HG03354 (cell line): ENCODE measurements around the gene ACSM3.
"Not testable (repeated sequence)": the region's sequence is repeated elsewhere in the genome, so short reads cannot be mapped to it uniquely, and the experiment has no call there.

Experiments used
- ATAC-seq: cut with Tn5 transposase; IDR thresholded peaks from one replicate; pipeline ENCODE4 v1.9.1; 2021; ENCODE audit warnings: mild to moderate bottlenecking; ENCODE audit not compliant: unreplicated experiment, poor library complexity, severe bottlenecking

The ACSM3 gene, protein sequence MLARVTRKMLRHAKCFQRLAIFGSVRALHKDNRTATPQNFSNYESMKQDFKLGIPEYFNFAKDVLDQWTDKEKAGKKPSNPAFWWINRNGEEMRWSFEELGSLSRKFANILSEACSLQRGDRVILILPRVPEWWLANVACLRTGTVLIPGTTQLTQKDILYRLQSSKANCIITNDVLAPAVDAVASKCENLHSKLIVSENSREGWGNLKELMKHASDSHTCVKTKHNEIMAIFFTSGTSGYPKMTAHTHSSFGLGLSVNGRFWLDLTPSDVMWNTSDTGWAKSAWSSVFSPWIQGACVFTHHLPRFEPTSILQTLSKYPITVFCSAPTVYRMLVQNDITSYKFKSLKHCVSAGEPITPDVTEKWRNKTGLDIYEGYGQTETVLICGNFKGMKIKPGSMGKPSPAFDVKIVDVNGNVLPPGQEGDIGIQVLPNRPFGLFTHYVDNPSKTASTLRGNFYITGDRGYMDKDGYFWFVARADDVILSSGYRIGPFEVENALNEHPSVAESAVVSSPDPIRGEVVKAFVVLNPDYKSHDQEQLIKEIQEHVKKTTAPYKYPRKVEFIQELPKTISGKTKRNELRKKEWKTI

DNA sequence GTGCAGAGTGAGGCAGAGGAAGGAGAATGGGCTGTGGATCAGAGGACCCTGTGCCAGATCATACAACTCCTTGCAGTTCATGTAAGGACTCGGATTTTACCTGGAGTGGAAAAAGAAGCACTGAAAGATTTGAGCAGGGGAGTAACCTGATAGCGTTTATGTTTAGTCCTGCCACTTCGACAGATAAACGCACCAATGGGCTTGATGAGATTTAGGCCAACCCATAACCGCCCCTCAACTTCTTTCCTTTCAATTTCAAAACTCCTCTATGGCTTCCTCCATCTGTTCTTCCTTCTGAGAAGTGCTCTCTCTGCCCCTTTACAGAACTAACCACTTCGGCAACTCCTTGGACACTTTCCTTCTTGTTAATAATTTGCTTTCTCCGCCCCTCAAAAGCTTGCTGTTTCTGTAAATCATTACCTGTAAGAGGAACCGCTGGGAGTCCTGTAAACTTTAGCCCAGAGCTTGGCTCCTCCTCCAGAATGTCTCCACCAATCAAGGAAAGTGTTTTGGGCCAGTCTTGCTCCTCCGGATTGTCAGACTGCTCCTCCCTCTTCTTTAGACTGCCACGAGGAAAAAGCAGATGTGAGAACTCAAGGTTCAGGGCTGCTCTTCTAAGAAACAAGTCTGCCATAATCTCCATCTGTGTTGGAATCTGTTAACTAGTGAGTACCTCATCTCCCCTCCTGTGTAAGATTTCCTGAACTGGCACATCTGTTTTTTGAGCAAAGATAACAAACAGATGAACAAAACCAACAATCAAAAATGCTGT is at the start of gene ACSM3:
TSS of gene ACSM3 (plus strand) at position 554 of the 772 bp plus-strand sequence. CDS start 6,021 bp downstream, outside the sequence.
- ATAC-seq, result peak; percentile 99

DNA sequence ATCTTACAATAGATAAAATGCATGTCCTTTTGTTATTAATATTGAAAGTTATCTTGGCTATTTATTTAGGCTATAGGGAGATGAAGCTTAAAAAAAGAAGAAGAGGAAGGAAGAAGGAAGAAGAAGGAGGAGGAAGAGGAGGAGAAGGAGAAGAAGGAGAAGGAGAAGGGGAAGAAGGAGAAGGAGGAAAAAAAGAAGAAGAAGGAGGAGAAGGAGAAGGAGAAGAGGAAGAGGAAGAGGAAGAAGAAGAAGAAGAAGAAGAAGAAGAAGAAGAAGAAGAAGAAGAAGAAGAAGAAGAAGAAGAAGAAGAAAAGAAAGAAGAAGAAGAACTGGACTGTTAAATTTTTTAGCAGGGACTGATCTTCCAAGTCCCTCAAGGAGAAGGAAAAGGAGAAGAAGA is 46.1 kb upstream of the ACSM3 start:
- not testable (repeated sequence) for ATAC-seq

DNA sequence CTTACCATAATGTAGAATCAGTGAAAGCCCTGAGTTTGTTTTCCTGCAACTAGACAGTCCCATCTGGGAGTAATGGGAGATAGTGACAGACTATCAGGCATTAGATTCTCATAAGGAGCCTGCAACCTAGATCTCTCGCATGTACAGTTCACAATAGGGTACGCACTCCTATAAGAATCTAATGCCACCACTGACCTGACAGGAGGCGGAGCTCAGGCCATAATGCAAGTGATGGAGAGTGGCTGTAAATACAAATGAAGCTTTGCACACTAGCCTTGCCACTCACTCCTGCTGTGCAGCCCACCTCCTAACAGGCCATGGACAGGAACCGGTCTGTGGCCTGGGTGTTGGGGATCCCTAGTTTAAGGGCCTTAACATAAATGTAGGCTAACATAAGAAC is 43.6 kb upstream of the ACSM3 start:
- ATAC-seq, result no peak

DNA sequence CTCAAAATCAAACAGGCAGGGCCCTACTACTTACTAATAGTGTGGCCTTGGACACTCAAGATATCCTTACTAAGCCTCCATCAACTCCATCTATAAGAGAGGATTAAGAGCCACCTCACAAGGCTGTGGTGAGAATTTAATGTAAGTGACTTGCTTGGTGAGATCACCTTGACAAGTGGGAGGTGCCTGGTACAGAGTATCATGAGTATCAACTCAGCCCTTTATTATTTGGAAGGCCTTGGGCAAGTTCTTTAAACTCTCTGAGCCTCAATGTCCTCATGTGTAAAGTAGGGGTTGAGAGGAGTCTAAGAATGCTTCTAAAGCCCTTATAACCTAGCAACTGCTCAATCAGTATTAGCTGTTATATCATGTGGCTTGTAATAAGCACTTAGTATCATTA is 37.2 kb upstream of the ACSM3 start:
- ATAC-seq, result no peak

DNA sequence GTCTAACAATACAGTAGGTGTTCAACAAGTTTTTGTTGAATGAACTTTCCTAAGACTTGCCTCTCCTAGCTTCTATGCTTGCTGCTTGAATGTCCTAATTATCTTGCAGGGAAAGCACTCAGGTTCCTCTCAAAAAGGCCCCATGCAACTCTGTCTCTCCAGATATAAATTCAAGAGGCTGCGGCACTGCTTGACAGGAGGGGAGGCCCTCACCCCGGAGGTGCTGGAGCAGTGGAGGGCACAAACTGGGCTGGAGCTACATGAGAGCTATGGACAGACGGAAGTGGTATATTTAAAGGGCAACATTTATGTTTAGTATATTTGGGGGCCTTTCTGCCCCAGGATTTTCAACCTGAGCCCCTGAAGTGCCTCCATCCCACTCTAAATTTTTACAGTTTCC is 36.6 kb upstream of the ACSM3 start:
- no peak for ATAC-seq

DNA sequence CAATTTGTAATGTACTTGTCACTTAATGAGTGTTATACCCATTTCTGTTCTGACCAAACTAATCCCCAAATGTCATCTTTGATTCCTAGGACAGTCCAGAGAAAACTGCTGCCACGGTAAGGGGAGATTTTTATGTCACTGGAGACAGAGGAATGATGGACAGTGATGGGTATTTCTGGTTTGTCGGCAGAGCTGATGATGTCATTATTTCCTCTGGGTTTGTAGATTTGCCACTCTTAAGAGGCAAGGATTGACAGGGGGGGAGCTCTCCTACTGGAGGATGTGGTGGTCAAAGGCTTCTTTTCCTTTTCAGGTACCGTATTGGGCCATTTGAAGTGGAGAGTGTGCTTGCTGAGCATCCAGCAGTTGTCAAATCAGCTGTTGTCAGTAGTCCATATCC is 34.7 kb upstream of the ACSM3 start:
- no peak for ATAC-seq

DNA sequence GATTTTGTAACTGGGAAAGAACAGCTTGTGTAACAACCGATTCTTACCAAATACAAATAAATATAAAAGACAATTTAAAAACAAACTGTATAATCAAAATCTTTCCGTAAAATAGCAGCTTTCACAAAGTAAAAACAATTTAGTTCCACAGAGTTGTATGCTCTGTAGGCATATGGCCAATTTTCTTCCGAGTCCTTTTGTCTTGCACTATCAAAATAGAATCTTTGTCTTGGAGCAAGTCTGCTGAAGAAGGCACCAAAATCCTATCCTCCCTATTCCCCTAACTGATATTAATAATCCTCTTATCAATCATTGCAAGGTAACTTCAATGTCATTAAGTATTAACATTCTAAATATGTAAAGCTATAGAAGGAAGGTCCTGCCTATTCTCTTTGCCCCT is 29.8 kb upstream of the ACSM3 start:
- no peak for ATAC-seq

DNA sequence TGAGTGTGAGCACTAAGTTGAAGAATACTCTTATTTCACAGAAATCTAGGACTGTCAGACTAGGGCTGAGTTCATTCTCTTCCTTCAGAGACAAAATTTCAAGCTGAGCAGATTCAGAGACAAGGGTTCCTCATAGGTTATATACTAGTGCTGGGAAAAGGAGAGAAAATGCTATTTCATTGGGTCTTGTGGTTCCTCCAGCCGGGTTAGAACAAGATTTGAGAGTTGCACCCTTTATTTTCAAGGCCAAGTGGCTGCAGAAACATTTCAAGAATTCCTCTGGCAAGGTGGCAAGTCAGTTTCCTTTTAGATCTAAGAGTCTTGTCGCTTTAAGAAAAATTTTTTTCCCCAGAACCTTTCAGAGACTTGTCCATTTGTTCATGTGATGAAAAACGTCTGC is 29.0 kb upstream of the ACSM3 start:
- ATAC-seq, result no peak

DNA sequence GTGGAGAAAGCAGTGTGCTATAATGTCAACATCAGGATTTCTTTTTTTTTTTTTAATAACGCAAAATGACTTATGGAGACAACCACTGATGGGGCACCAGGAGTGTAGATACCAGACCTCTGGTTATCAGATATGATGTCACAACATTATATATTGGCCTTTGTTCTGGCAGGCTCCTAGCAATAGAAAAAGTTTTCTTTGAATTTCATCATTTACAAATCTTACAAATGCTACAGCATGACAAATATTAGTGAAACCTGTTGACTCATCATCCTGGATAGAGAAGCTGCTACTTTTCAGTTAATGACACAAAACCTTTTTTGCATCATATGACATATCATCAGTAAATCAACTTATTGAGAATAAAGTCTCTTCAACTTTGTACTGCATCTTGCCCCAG is 28.3 kb upstream of the ACSM3 start:
- no peak for ATAC-seq

DNA sequence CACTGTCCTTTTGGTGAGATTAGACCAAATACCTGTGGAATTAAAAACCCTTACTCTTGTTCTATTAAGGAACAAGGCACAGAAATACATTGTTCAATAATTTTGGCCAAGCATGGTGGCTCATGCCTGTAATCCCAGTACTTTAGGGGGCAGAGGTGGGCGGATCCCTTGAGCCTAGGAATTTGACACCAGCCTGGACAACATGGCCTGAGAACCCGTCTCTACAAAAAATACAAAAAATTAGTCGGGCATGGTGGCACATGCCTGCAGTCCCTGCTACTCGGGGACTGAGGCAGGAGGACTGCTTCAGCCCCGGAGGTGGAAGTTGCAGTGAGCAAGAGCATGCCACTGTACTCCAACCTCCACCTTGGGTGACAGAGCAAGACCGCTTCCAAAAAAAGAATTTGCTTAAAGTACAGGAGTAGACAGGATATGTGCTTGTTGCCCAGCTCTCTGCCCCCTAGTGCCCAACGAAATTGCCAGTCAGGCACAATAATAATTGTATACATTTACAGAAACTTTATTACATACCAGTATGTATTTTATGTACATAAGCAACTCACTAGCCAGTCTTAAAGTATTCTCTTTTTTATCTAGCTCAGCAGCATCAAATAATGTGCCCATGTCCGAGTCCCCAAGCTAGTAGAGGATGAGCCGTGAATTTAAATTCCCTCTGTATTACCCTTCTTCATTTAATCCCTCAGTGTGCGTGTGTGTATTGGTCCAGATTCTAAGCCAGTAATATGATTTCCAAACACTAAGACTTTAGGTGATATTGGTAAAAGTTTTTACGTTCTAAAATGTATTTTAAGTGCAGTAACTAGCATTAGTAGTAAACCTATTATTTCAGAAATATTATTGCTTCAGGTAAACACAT is 23.6 kb upstream of the ACSM3 start:
- no peak for ATAC-seq

DNA sequence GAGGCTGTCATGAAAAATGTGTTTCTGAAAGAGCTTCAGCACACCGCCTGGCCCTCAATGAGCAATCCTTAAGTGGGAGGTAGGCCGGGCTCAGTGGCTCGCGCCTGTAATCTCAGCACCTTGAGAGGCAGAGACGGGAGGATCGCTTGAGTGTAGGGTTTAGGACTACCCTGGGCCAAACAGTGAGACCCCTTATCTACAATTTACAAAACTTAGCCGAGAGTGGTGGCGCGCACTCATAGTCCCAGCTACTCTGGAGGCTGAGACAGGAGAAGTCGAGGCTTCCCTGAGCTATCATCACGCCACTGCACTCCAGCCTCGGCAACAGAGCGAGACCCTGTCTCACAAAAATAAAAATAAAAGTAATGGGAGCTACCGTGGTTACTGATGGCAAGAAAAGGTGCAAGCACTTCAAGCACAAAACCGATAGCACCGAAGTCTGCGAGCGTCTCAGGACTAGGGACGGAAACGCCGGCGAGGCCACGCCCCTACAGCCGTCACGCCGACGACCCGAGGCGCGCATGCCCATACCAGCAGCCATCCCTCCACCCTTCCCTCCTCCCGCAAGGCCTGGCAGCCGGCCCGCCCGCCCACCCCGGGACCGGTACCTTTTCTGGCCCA is 22.8 kb upstream of the ACSM3 start:
- peak; percentile 88 for ATAC-seq

DNA sequence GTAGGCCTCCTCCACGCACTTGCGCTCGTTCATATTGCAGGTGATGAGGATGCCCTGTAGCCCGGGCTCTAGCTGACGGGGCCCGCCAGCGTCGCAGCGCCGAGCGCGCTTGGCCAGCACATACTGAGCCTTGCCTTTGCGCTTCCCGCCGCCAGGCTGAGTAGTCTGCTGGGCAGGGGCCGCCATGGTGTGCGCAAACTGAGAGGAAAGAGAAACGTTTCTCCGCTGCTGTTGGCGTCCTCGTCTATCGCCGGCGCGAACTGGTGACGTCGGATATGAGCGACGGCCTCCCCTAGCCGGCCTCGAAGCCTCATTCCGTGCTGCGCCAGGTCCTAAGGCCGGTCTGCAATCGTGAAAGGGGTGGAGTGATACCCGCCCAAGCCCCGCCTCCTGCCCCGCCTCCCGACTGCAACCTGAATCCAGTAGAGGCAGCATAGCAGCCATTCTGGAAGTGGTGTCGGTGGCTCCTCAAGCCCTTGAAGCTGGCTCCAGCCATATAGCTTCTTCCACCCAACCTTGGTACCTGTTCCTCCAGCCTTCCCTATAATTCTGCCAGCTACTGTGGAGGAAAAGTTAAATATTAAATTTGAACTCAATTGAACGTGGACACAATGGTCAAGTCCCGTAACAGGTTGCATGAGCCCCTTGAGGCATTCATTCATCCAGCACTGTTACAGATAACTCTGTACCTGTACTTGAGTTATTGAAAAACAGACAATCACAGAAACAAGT is 22.1 kb upstream of the ACSM3 start, which contains the start of gene THUMPD1:
TSS of gene THUMPD1 (minus strand) at position 265 of the 732 bp plus-strand sequence. CDS start at position 186, 79 bp downstream.
- ATAC-seq, result peak; percentile 88

DNA sequence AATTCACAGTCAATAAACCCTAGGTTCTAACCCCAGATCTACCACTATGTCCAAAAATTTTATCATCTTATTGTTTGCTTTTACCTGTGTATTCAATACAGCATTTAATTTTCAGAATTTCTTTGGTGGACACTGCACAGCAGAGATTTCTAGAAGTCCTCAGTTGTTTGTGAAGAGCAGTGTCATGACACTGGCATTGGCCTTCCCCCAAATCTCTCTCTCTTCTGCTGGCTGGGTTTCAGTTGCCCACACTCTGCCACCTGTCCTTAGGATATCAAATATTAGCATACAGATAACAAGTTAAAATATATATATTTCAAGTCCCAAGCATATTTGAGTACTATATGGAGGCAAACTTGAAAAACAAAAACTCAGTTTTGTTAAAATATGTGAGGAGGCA is 20.2 kb upstream of the ACSM3 start:
- ATAC-seq, result no peak

DNA sequence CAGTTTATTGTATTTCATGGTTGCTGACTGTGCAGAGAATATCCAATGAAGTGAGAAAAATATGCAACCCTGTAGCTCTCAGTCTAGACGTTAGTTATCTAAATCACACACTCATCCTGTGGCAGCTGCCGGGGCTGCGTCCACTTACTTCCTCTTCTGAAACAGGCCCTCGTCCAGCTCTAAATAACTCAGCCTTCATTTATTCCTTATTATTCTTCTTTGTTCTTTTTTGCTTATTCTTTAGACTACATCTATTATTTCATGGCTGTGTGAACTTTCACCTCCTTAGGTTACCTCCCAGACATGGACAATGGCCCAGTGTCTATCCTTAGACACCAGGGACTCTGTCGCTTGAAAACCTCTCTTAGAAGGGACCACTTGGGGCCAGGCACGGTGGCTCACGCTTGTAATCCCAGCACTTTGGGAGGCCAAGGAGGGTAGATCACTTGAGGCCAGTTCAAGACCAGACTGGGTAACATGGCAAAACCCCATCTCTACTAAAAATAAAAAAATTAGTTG is 18.8 kb upstream of the ACSM3 start:
- no peak for ATAC-seq

DNA sequence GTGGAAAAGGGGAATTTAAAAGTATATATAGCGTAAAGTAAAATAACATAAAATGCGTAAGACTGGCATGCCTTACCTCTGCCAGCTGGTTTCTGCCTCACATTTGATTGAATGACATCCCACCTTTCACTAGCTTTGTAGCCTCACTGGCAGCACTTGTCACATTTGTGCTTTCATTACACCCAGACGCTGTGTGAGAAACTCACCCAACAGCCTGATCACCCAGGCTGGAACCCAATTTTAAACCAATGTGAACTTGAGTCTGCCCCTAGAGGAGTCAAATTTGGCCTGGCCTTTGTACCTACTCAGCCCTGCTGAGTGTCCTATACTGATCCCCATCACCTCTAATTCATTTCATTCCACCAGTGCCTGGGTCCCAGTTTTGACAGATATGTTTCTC is 17.4 kb upstream of the ACSM3 start:
- ATAC-seq, result no peak

DNA sequence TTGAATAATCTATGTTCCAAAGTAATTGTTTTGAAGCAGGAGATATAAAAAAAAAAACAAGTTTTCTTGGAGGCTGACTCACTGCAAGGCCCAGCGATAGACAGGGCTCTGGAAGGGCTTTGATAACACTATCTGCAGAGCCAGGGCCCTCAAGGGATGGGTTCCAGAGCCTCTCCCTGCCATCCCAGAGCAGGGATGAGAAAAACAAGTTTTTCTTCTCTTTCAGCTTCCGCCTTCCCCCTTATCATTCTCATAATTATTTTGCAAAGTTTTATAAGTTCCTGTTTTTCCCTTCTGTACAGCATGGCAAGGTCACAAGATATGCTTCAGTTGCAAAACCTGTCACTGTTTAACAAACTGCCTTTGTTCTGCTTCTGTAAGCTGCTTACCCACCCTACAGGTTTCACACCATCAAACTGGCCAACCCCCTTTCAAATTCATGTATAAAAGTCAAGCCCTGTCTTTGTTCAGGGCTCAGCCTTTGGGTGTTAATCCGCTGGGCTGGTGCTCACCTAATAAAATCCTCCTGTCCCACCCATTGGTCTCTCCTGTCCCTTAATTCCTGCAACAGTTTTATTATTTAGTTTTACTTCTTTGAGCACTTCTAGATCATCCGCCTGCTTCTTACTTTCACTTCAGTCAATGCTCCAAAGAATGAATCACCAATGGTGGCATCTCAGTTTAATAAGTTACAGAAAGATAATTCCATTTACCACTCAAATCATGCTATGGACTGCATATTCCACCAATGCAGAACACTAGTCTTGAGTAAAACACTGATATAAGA is 16.6 kb upstream of the ACSM3 start:
- peak; percentile 86 for ATAC-seq

DNA sequence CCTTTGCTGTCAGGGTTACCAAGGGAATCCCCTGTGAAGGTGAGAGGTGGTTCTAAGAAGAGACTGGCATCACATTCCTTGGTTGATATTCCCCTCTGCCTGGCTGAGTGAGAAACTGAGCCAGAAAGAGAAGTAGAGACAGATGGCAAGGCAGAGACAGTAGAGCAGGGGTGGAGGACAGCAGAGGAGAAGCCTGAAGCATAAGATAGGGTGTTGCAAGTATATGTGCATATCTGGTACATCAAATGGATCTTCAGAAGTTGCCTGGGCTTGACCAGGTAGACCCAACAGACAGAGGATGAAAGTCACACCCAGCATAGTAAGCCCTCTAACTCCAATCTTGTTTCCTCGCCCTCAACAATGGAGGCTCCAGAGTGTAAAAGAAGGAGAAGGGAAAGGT is 14.3 kb upstream of the ACSM3 start:
- no peak for ATAC-seq

DNA sequence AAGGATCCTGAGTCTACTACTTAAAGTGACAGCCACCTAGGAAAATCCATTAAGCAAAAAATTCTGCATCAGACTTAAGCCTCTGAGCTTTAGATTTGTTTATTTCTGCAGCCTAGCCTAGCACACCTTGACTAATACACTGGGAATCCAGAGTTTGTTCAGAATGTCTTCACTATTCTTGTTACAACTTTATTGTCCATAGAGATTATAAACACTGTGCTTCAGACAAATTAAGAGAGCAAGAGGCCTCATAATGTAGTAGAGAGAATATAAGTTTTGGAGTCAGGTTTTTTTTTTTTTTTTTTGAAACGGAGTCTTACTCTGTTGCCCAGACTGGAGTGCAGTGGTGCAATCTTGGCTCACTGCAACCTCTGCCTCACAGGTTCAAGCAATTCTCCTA is 13.3 kb upstream of the ACSM3 start:
- no peak for ATAC-seq
